Nephron (organoid): ENCODE measurements around the gene COL18A1.

Source experiments
- H3K27ac Mint-ChIP-seq, 3 experiments: 2 replicates each; pipeline ENCODE4 v1.8.0; 2020; ENCODE audit warnings: mixed read lengths in 3 of 3, mild to moderate bottlenecking in 2 of 3, moderate library complexity in 1 of 3
- H3K27me3 Mint-ChIP-seq: 2 replicates; pipeline ENCODE4 v1.8.0; 2021; ENCODE audit warnings: low read depth, mild to moderate bottlenecking, moderate library complexity, mixed read lengths
- H3K36me3 Mint-ChIP-seq: 2 replicates; pipeline ENCODE4 v1.8.0; 2020; ENCODE audit warnings: low read depth, mixed read lengths
- H3K4me1 Mint-ChIP-seq: 2 replicates; pipeline ENCODE4 v1.8.0; 2020; ENCODE audit warnings: mixed read lengths
- H3K4me3 Mint-ChIP-seq, 3 experiments: 2 replicates each; pipeline ENCODE4 v1.8.0; 2020; ENCODE audit warnings: mild to moderate bottlenecking in 3 of 3, mixed read lengths in 3 of 3, moderate library complexity in 2 of 3
- H3K9me3 Mint-ChIP-seq: 2 replicates; pipeline ENCODE4 v1.8.0; 2020; ENCODE audit warnings: mixed read lengths
- TF ChIP-seq, protein P1 (sequence below), 3 experiments: fragments of 200-600 bp; sonication (generic); IDR thresholded peaks; one replicate each; pipeline ENCODE4 v1.5.0; 2021; ENCODE audit warnings: antibody characterized with exemption in 3 of 3; ENCODE audit not compliant: unreplicated experiment in 3 of 3

Gene COL18A1

DNA sequence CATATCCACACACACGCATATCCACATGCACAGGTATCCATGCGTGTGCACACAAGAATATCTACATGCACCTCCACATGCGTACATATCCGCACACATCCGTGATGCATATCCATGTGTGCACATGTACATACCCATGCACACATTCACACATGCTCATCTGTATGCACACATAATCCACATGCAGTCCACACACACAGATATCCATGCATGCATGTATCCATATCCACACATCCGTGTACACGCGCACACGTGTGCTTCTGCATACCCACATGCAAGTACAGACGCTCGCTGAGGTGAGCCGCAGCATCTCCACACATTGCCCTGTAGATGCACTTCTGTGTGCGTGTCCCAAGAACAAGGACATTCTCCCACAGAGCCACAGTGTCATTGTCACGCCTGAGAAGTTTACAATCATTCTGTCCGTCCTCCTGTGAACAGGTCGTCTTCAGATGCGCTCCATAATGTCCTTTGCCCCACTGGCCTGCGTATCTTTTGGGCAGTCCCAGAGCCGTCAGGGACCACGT lies 43.4 kb downstream of the COL18A1 start:
- H3K27me3 Mint-ChIP-seq: no peaks in the 10 kb centered on the region
- peaks cover 34% of the 10 kb centered on the region for H3K36me3 Mint-ChIP-seq
- H3K4me3 Mint-ChIP-seq: peak overlapping the region in 1 of 3 experiments; percentile 10
- TF ChIP-seq, protein P1, sequence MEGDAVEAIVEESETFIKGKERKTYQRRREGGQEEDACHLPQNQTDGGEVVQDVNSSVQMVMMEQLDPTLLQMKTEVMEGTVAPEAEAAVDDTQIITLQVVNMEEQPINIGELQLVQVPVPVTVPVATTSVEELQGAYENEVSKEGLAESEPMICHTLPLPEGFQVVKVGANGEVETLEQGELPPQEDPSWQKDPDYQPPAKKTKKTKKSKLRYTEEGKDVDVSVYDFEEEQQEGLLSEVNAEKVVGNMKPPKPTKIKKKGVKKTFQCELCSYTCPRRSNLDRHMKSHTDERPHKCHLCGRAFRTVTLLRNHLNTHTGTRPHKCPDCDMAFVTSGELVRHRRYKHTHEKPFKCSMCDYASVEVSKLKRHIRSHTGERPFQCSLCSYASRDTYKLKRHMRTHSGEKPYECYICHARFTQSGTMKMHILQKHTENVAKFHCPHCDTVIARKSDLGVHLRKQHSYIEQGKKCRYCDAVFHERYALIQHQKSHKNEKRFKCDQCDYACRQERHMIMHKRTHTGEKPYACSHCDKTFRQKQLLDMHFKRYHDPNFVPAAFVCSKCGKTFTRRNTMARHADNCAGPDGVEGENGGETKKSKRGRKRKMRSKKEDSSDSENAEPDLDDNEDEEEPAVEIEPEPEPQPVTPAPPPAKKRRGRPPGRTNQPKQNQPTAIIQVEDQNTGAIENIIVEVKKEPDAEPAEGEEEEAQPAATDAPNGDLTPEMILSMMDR (IDR thresholded peaks at IDR 0.05; ENCODE audit: unreplicated experiment in 3 of 3): no peak
- H3K9me3 Mint-ChIP-seq: peaks cover 18% of the 10 kb centered on the region
- no peak overlapping the region for H3K27ac Mint-ChIP-seq
- peaks cover 30% of the 10 kb centered on the region for H3K4me1 Mint-ChIP-seq

DNA sequence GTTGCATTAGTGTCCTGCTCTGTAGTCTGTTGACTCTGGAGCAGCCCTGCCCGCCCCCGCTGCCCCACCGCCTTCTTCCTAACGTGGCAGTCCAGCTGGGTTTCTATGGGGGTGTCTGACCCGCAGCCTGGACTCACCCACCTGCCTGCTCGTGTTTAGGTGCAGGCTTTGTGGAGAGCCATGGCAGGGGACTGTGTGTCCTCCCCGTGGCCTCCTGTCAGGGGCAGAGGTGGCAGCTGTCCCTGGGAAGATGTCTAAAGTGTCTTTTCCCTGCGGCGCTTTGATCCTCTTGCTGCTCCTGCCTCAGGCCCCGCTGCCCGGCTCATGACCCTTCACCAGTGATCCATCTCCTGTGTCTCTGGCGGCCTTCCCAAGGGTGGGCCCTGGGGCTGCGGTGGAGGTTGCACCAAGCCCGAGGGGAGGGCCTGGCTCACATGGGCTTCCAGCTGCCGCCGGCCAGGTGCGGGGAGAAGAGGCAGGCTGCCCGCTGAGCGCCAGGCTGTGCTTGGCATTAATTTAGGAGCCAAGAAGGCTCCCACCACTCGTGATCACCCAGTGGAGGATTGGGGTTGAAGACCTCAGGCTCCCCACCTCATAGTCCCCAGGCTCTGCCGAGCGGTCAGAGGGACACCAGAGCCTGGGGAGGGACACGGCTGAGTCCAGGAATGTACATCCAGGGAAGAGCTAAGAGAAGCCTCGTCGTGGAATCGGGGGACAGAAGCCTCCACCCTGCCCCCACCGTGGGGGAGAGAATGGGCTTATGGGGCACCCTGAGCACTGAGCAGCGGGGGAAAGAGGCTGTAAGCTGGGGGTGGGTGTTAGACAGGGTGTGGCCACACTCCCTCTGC lies 44.1 kb downstream of the COL18A1 start:
- Mint-ChIP-seq H3K27me3 (no peaks in the 10 kb centered on the region), H3K9me3 (peaks cover 16% of the 10 kb centered on the region), H3K36me3 (peaks cover 31% of the 10 kb centered on the region), H3K4me3 (peak overlapping the region in 1 of 3 experiments; percentile 10), H3K27ac (peak overlapping the region in 2 of 3 experiments; percentile 61 to 73), H3K4me1 (peaks cover 37% of the 10 kb centered on the region)
- TF ChIP-seq, protein P1 (IDR thresholded peaks at IDR 0.05; ENCODE audit: unreplicated experiment in 3 of 3): no peak

DNA sequence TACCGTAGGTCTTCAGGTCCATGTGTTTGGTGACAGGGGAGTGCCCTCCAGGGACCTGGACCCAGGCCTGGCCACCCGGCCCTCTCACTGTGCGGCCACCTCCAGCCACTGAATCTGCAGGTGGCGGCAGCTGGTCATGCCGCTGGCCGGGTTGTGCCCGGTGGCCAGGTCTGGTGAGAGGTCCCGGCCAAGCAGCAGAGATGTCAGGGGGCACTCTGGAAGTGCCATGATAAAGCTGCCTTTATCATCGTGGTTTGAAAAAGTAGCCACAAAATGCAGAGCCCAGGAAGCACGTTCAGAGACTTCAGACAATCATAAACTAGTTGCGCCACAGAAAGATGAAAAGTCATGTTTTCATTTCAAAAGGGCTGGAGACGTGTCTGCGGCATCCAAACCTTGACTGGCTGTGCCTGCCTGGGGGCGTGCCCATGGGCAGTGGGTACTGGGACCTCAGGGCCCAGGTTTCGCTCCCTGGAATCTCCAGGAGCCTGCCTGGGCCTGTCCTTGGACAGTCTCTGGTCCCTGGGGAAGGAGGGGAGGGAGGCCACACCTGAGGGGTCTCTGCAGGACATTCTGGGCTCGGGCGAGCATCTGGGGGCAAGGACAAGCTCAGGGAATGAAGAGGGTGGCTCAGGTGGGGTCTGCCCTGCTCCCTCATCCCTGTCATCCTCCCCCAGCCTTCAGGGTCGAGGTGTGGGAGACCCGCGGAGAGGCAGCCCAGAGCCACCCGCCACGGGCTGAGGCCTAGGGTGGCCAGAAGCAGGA lies 44.9 kb downstream of the COL18A1 start:
- H3K27ac Mint-ChIP-seq: peak overlapping the region in 1 of 3 experiments; percentile 61
- TF ChIP-seq, protein P1 (IDR thresholded peaks at IDR 0.05; ENCODE audit: unreplicated experiment in 3 of 3): no peak
- peaks cover 24% of the 10 kb centered on the region for H3K36me3 Mint-ChIP-seq
- H3K27me3 Mint-ChIP-seq: no peaks in the 10 kb centered on the region
- no peak overlapping the region for H3K4me3 Mint-ChIP-seq
- H3K4me1 Mint-ChIP-seq: peaks cover 43% of the 10 kb centered on the region
- H3K9me3 Mint-ChIP-seq: peaks cover 10% of the 10 kb centered on the region

DNA sequence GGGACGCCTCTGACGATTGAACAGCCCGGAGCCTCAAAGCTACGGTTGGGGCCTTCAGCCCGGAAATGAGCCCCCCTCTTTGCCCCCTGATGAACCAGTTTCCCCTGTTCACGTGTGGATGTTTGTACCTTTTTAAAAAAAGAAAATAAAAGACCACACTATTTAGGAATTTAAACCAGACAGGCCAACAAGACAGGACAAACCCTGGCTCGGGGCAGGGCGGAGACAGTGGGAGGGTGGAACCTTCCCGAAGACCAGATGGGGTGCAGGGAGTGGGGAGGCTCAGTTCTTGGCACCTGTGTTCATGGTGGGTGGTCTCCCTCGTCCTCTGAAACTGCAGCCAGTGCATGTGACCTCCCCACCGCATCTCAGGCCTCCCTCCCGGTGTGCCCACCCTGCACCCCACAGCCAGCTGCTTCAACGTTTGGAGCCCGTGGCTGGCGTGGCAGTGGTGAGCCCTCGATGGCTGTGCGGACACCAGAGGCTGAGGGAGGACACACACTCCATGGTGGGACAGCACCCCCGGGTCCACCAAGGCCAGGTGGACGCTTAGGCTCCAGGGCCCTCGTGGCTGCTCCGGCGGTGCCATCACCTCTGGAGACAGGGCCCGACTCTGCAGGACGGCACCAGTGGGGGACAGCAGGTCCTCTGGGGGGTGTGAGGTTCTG lies 45.6 kb downstream of the COL18A1 start:
- no peak overlapping the region for H3K4me3 Mint-ChIP-seq
- TF ChIP-seq, protein P1 (IDR thresholded peaks at IDR 0.05; ENCODE audit: unreplicated experiment in 3 of 3): no peak
- peaks cover 16% of the 10 kb centered on the region for H3K36me3 Mint-ChIP-seq
- H3K27ac Mint-ChIP-seq: no peak overlapping the region
- peaks cover 10% of the 10 kb centered on the region for H3K9me3 Mint-ChIP-seq
- peaks cover 43% of the 10 kb centered on the region for H3K4me1 Mint-ChIP-seq
- H3K27me3 Mint-ChIP-seq: no peaks in the 10 kb centered on the region

DNA sequence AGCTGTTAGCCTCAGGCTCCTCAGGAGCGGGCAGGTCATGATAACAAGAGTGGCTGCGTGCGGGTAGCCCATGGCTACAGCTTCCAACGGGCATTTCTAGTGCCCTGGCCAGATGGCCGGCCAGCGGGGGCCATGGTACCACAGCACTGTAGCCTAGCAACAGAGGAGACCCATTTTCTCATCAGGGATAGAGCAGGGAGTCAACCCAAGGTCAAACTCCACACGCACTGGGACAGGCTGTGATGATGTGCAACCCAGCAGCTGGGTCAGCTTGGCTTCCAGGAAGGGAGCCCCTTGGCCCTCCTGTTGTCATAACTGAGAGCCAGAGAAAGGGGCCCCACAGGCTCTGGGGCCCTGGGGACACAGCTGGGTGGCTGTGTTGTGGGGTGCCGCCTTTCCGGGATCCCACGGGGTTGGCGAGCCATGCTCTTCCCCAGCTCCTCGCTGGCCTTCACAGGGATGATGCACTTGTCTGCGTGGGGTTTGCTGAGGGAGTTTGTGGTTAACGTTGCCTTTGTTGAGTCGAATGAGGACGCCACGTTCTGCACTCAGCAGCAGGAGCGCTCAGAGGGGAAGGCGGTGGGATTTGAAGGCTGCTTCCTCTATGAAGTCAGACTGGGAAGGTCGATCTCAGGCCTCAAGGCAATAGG lies 46.3 kb downstream of the COL18A1 start:
- TF ChIP-seq, protein P1 (IDR thresholded peaks at IDR 0.05; ENCODE audit: unreplicated experiment in 3 of 3): no peak
- Mint-ChIP-seq H3K4me3 (no peak overlapping the region), H3K27me3 (no peaks in the 10 kb centered on the region), H3K27ac (no peak overlapping the region), H3K9me3 (peaks cover 8% of the 10 kb centered on the region), H3K36me3 (peaks cover 11% of the 10 kb centered on the region), H3K4me1 (peaks cover 43% of the 10 kb centered on the region)
